Endothelial cell of hepatic sinusoid (primary cell): ENCODE results near the gene CDH13.

Experiments used
- in situ Hi-C: cut with HindIII; loops from 2 replicates; pipeline ENCODE4 v1.10.0; 2017; ENCODE audit warnings: low sequenced_read_pairs

Gene CDH13

DNA sequence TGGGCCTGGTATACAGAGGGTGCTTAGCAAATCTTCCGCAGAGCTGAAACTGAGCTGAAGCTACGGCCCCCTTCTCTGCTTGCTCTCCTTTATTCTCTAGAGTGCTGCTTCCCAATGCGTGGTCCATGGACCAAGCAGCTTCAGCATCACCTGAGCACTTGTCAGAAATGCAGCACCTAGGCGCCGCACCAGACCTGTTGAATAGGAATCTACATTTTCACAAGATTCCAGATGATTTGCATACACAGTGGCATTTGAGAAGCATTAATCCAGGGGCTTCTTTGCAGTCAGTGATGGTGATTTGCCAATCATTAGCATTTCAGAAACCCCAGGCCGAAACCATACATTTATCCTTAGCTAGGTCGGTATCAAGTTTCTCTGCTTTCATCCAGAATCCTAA is 204.2 kb downstream of the CDH13 start:
- in situ Hi-C loops = no loop called here

GRCh38 chr16:82832821-82833220 is 206.1 kb downstream of the CDH13 start:
- in situ Hi-C loops = no loop called here

DNA sequence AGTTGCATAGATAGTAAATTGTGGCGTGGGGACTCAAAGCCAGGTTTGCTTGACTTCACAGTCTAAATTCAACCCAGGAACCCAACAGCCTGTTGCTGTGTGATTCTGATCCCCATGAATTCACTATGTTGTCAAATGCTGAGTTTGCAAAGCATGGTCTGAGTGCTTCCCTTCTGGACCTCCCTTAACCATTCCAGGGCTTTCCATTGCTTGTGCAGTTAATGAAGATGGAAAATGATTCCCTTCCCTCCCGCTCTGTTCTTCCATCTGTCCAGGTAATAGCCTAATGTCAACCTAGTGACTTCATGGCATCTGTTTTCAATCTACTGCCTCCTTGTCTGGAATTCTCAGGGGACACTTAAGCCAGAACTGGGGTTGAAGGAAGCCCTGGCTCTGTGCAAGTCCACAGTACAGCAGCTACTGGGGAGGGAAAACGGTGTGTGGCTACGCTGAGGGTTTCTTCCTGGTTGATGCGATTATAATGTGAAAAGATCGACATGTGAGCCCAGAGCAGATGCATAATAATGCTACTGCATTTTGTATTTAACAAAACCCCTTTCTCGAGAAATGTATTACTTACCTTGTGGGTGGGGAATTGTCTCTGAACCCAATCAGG is 206.7 kb downstream of the CDH13 start:
- in situ Hi-C loops = no loop called here

DNA sequence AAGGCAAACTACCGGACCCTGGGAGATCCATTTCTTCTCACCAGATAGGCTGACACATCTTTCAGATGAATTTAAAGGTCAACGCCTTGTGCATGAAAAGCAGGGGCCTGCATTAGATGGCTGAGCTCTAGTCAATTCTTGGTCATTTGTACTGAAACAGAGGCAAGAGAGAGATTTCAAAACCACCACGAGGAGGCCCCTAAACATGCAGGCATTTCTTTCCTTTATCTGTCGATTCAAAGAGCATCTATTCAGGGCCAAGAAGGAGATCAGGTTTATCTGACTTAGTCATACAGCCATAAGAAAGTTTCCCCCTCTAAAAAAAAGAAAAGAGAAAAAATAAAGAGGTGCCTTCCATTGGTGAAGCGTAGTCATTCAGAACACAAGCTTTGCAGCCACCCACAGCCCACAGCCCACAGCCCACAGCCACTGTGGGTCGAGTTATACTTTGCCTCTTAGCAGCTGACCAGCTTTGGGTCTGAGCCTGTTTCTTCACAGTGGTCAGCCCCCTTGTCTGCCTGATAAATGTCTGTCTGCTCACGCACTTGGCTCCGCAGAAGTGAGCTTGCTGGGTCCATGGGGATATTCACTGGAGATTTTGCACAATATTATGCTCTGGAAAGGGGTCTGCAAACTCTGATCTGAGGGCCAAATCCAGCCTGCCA is 207.5 kb downstream of the CDH13 start:
- in situ Hi-C loops = no loop called here

DNA sequence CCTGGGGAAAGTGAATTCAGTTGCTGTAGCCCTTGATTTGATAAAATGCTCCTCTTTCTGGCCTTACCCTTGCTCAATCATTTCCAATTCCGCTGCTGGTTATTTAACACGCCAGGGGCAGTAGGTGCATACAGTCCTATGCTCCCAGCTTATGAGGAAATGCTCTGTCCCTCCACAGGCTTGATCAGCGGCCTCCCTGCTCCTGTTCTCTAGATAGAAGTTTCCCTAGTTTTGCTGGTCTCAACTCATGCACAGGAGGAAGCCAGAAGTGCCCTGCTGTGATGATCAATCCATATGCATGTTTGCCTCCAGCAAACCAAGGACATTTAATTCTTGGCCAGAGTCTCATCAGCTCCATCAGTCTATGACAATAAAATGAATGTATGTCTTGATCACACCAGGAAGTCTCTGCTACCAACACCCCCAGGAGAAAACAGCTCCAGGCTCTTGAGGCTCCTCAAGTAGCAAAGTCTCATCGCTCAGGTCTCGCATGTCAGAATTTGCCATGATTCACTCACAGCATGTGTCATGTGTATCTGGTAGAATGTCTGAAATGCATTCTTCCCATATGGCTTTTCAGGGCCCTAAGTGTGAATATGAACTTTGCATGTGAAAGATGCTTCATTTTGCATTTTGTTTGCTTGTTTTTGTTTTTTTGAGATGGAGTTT is 208.9 kb downstream of the CDH13 start:
- in situ Hi-C loops = no loop called here

GRCh38 chr16:82841108-82841507 is 214.3 kb downstream of the CDH13 start:
- in situ Hi-C loops = no loop called here

- in situ Hi-C loops = no loop called here
These were observed 217.0 kb downstream of the CDH13 start for GRCh38 chr16:82843606-82844271.

GRCh38 chr16:82845116-82845515 is 218.3 kb downstream of the CDH13 start:
- in situ Hi-C loops = no loop called here

- in situ Hi-C loops = no loop called here
These were observed 220.0 kb downstream of the CDH13 start for GRCh38 chr16:82846806-82847205.

GRCh38 chr16:82848013-82848412 is 221.2 kb downstream of the CDH13 start:
- in situ Hi-C loops = no loop called here

GRCh38 chr16:82852388-82853008 is 225.7 kb downstream of the CDH13 start:
- in situ Hi-C loops = no loop called here

DNA sequence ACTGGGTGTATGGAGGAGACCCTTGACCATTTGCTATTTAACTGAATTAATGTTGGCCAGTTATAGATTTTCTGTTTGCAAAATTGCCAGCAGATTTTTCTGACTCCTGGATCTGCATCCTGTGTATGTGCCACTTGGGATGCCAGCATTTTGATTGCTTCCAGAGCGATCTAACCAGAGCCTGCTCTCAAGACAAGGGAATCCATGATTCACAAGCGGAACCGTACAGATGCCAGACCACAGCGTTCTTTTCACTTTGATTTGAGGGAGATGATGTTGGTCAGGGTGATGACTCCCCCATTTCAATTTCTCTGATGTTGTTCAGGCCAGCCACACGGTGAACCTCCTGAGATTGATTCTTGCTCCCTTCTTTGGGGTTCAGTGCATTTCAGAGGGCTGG is 228.7 kb downstream of the CDH13 start:
- in situ Hi-C loops = no loop called here

- in situ Hi-C loops = no loop called here
These were observed 231.1 kb downstream of the CDH13 start for GRCh38 chr16:82857693-82858365.

DNA sequence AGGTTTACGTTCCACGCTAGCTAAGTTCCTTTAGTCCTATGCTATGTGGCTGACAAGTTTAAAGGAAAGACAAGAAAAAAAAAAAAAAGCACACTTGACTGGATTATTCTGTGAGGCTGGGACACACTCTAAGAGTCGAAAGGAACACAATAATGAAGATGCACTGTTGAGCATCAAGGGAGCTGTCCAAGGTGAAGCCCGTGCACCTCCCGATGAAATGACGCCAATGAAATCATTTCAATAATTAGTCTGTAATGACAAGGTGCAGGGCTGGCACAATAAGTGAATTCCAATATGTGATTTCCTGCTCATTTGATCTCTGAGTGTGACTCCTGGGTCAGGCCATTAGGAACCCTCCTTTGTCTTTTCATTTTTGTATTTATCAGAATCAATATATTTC is 232.9 kb downstream of the CDH13 start:
- in situ Hi-C loops = no loop called here

- in situ Hi-C loops = no loop called here
These were observed 233.3 kb downstream of the CDH13 start for GRCh38 chr16:82860071-82860470.

GRCh38 chr16:82862057-82862456 is 235.3 kb downstream of the CDH13 start:
- in situ Hi-C loops = no loop called here

- in situ Hi-C loops = no loop called here
These were observed 237.7 kb downstream of the CDH13 start for GRCh38 chr16:82864332-82865040.

GRCh38 chr16:82865412-82865811 is 238.6 kb downstream of the CDH13 start:
- in situ Hi-C loops = no loop called here

- in situ Hi-C loops = no loop called here
These were observed 240.7 kb downstream of the CDH13 start for GRCh38 chr16:82867485-82867884.

- in situ Hi-C loops = no loop called here
These were observed 247.5 kb downstream of the CDH13 start for GRCh38 chr16:82874271-82874670.
